GM21717 (cell line): ENCODE results near the gene BOLL.
A peak's percentile ranks its signal among the peaks of the same experiment; 100 is the strongest.
"Not testable (repeated sequence)": the region's sequence is repeated elsewhere in the genome, so short reads cannot be mapped to it uniquely, and the experiment has no call there.

Experiments
- ATAC-seq: cut with Tn5 transposase; IDR thresholded peaks from one replicate; pipeline ENCODE4 v1.9.1; 2021; ENCODE audit warnings: mild to moderate bottlenecking, moderate library complexity; ENCODE audit not compliant: unreplicated experiment

The BOLL gene

GRCh38 chr2:197706839-197707207, 78.3 kb downstream of the BOLL start:
- ATAC-seq = no peak

DNA sequence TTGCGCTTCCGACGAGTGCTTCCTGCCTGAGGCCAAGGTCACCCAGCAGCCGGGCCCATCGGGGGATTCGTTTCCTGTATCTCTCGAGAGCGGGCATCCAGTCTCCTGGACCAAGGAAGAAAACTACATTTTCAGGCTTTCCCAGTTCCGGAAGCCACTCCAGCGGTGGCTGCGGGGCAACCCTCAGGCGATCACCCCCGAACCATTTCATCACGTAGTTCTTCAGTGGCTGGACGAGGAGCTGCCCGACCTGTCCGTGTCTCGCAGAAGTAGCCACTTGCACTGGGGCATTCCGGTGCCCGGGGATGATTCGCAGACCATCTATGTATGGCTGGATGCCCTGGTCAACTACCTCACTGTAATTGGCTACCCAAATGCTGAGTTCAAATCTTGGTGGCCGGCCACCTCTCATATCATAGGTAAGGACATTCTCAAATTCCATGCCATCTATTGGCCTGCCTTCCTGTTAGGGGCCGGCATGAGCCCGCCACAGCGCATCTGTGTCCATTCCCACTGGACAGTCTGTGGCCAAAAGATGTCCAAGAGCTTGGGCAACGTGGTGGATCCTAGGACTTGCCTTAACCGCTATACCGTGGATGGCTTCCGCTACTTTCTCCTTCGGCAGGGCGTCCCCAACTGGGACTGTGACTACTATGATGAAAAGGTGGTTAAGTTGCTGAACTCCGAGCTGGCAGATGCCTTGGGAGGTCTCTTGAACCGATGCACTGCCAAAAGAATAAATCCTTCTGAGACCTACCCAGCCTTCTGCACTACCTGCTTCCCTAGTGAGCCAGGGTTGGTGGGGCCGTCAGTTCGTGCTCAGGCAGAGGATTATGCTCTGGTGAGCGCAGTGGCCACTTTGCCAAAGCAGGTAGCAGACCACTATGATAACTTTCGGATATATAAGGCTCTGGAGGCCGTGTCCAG, 78.9 kb downstream of the BOLL start:
- ATAC-seq = no peak

GRCh38 chr2:197705121-197705911, 79.8 kb downstream of the BOLL start, which contains the start of gene MARS2:
MARS2 (plus strand) TSS chr2:197705369; CDS start chr2:197705406, 37 bp downstream.
- peak; percentile 85 for ATAC-seq

DNA sequence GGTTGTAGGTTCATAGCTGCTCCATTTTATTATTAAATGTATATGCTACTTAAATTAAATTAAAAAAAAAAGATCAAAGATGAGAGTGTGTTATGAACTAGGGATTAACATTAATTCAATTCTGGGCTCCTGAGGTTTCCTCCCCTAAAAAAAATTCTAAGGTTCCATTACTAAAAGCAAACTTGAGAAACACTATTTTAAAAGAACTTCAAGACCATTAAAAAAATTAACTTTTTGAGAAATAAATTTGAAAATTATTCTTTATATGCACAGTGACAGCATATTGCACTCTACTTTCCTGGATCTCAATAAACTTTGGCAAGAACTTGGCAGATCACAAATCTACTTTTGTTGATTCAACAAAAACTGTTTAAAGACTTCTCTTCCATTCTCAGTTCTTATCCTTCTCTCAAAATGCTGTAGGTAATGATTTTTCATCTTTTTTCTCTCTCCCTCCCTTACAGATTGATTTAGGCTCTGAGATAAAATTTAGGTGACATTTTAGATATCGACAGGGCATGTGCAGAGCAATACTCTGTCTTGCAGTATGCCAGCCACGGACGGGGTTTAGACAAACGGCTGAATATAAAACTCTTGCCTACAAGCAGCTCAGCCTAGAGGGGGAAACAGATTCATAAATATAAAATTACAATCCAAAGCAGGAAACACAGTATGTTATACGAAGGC, 80.5 kb downstream of the BOLL start:
- ATAC-seq = peak; percentile 31

GRCh38 chr2:197700960-197701359, 84.2 kb downstream of the BOLL start:
- ATAC-seq = no peak

- not testable (repeated sequence) for ATAC-seq
Measured at GRCh38 chr2:197699724-197700123, 85.4 kb downstream of the BOLL start.

DNA sequence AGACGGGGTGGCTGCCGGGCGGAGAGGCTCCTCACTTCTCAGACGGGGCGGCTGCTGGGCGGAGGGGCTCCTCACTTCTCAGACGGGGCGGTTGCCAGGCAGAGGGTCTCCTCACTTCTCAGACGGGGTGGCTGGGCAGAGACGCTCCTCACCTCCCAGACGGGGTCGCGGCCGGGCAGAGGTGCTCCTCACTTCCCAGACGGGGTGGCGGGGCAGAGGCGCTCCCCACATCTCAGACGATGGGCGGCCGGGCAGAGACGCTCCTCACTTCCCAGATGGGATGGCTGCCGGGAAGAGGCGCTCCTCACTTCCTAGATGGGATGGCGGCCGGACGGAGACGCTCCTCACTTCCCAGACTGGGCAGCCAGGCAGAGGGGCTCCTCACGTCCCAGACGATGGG, 88.5 kb downstream of the BOLL start:
- ATAC-seq = not testable (repeated sequence)

DNA sequence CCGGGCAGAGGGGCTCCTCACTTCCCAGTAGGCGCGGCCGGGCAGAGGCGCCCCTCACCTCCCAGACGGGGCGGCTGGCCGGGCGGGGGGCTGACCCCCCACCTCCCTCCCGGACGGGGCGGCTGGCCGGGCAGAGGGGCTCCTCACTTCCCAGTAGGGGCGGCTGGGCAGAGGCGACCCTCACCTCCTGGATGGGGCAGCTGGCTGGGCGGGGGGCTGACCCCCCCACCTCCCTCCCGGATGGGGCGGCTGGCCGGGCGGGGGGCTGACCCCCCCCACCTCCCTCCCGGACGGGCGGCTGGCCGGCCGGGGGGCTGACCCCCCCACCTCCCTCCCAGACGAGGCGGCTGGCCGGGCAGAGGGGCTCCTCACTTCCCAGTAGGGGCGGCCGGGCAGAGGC, 89.1 kb downstream of the BOLL start:
- ATAC-seq = not testable (repeated sequence)

DNA sequence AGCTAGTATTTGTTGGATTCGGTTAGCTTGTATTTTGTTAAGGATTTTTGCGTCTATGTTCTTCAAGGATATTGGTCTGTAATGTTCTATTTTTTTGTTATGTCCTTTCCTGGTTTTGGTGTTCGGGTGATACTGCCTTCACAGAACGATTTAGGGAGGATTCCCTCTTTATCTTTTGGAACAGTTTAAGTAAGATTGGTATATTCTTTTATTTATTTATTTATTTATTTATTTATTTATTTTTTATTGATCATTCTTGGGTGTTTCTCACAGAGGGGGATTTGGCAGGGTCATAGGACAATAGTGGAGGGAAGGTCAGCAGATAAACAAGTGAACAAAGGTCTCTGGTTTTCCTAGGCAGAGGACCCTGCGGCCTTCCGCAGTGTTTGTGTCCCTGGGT, 89.9 kb downstream of the BOLL start:
- not testable (repeated sequence) for ATAC-seq

DNA sequence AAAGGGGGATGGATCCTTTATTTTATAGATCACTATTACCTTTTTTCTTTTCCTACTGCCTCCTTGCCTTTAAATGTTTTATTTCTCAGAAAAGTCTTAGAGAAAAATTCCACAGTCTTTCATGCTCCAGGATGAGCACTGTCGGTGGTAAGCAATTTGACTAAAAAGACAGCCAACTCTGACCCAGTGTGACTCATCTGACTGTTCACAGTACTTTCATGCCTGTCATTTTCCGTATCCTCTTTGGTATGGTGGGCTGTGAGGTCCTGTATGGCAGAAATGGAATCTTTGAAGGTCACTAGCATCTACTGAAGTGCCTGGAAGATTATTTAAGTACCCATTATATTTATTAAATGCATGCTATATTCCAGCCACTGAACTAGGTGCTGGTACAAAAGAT, 107.6 kb downstream of the BOLL start:
- no peak for ATAC-seq

DNA sequence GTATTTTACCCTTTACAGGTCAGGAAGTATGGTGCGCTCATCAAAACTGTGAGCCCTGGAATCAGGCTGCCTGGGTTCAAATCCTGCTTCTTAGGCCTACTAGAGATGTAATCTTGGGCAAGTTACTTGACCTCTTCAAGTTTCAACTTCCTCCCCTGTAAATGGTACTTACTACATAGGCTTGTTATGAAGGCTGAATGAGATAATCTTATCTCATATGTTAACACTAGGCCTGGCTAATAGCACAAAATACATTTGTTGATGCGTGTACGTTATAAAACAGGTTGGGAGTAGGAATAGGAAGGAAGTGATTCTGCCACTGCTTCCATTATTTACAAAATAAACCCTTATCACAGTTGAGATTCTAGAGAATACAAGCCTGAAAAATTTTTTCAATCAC, 108.1 kb downstream of the BOLL start:
- no peak for ATAC-seq
